ENCODE results near the gene INPP5E. TPM values are rescaled to one million over a fixed set of nuclear protein-coding genes. Genes with fewer than 3 reads are reported as not detected.

Gene INPP5E
- total RNA-seq, 2 experiments from 2014 or later = 17.2 to 19.4 TPM

GRCh38 chr9:136483589-136484152 lies 44.0 kb upstream of the INPP5E start:
- DNase-seq = peak; percentile 89 to 99 (median 96)
- peaks cover 40% of the 10 kb centered on the region for H3K4me1 ChIP-seq (ENCODE audit: insufficient read depth, low read length)
- peak overlapping the region; percentile 100 for H3K4me3 Mint-ChIP-seq
- intact Hi-C loops (cut with DNase I, micrococcal nuclease) = loop anchor here (1.0 to 10.0 kb wide), 8 partner anchors 62 to 604 kb away; partner anchors contain the start of genes DNLZ (in 1 of the 2), MAN1B1 (in 1 of the 2), NOTCH1 (in 1 of the 2) and QSOX2 (in 1 of the 2)
- H3K9me3 ChIP-seq (ENCODE audit: control insufficient read depth in 1 of 2, insufficient read depth in 1 of 2, low read length in 2 of 2) = no peaks in the 10 kb centered on the region
- peak overlapping the region; percentile 97 to 99 for H3K27ac ChIP-seq (ENCODE audit: low read depth in 1 of 2, low read length in 2 of 2)
- CTCF ChIA-PET = interaction anchor here (0.8 to 2.8 kb wide), 5 partner anchors 56 to 189 kb away, joined by 3 to 10 read pairs (median 3); no protein-coding TSS in a partner anchor
- POLR2A ChIA-PET = interaction anchor here (0.8 to 2.4 kb wide), 11 partner anchors 38 to 757 kb away, joined by 3 to 25 read pairs (median 4); partner anchors contain the start of genes DNLZ, NOTCH1 and TUBB4B
- TF ChIP-seq CTCF (IDR thresholded peaks at IDR 0.05) = no peak
- H3K27ac Mint-ChIP-seq = peak overlapping the region; percentile 99
- no peaks in the 10 kb centered on the region for H3K27me3 ChIP-seq (ENCODE audit: control insufficient read depth in 1 of 2, insufficient read depth in 2 of 2, low read length in 2 of 2)
- H3K27me3 Mint-ChIP-seq = no peaks in the 10 kb centered on the region
- peaks cover 9% of the 10 kb centered on the region for H3K36me3 ChIP-seq (ENCODE audit: insufficient read depth, low read length)
- H3K4me3 ChIP-seq (ENCODE audit: low read length) = peak overlapping the region; percentile 63
- ATAC-seq (ENCODE audit: poor library complexity) = peak; percentile 48
- peaks cover 45% of the 10 kb centered on the region for H3K4me1 Mint-ChIP-seq (ENCODE audit: low read depth)
- H3K36me3 Mint-ChIP-seq (ENCODE audit: low read depth) = peaks cover 33% of the 10 kb centered on the region
- H3K9me3 Mint-ChIP-seq = no peaks in the 10 kb centered on the region

- no peak for TF ChIP-seq CTCF (IDR thresholded peaks at IDR 0.05)
- intact Hi-C loops (cut with DNase I, micrococcal nuclease) = loop anchor here (1.0 to 10.0 kb wide), 7 partner anchors 62 to 604 kb away; partner anchors contain the start of genes DNLZ (in 1 of the 2), MAN1B1 (in 1 of the 2), NOTCH1 (in 1 of the 2) and QSOX2 (in 1 of the 2)
- H3K4me3 Mint-ChIP-seq = peak within 1 kb of the TSS; percentile 100
- H3K27me3 Mint-ChIP-seq = no peaks in the 10 kb centered on the region
- ATAC-seq (ENCODE audit: poor library complexity) (peak; percentile 72), DNase-seq (peak; percentile 98 to 100 (median 100))
- ChIA-PET CTCF (interaction anchor here (0.8 to 2.8 kb wide), 4 partner anchors 56 to 189 kb away, joined by 3 to 10 read pairs (median 3); no protein-coding TSS in a partner anchor), POLR2A (interaction anchor here (0.8 to 2.4 kb wide), 8 partner anchors 44 to 245 kb away, joined by 3 to 25 read pairs (median 4); partner anchors contain the start of genes DNLZ and NOTCH1)
- H3K4me1 ChIP-seq (ENCODE audit: insufficient read depth, low read length) = peaks cover 36% of the 10 kb centered on the region
- H3K27me3 ChIP-seq (ENCODE audit: control insufficient read depth in 1 of 2, insufficient read depth in 2 of 2, low read length in 2 of 2) = no peaks in the 10 kb centered on the region
- H3K36me3 ChIP-seq (ENCODE audit: insufficient read depth, low read length) = peaks cover 11% of the 10 kb centered on the region
- peak within 1 kb of the TSS; percentile 99 for H3K27ac Mint-ChIP-seq
- peaks cover 39% of the 10 kb centered on the region for H3K36me3 Mint-ChIP-seq (ENCODE audit: low read depth)
- H3K9me3 ChIP-seq (ENCODE audit: control insufficient read depth in 1 of 2, insufficient read depth in 1 of 2, low read length in 2 of 2) = no peaks in the 10 kb centered on the region
- H3K27ac ChIP-seq (ENCODE audit: low read depth in 1 of 2, low read length in 2 of 2) = peak within 1 kb of the TSS; percentile 97 to 99
- peak within 1 kb of the TSS; percentile 63 for H3K4me3 ChIP-seq (ENCODE audit: low read length)
- peaks cover 49% of the 10 kb centered on the region for H3K4me1 Mint-ChIP-seq (ENCODE audit: low read depth)
- H3K9me3 Mint-ChIP-seq = no peaks in the 10 kb centered on the region
Observed at GRCh38 chr9:136482793-136483588, 43.3 kb upstream of the INPP5E start, which contains the start of gene SEC16A. Gene SEC16A (minus strand): TSS chr9:136483040. CDS start chr9:136477615, 5,425 bp downstream.
